Measurements from ENCODE around the gene NOXA1. TPM values are rescaled to one million over a fixed set of nuclear protein-coding genes. Genes with fewer than 3 reads are reported as not detected.

NOXA1 gene
- total RNA-seq, 1 donor from 2014 or later = 6.0 TPM

DNA sequence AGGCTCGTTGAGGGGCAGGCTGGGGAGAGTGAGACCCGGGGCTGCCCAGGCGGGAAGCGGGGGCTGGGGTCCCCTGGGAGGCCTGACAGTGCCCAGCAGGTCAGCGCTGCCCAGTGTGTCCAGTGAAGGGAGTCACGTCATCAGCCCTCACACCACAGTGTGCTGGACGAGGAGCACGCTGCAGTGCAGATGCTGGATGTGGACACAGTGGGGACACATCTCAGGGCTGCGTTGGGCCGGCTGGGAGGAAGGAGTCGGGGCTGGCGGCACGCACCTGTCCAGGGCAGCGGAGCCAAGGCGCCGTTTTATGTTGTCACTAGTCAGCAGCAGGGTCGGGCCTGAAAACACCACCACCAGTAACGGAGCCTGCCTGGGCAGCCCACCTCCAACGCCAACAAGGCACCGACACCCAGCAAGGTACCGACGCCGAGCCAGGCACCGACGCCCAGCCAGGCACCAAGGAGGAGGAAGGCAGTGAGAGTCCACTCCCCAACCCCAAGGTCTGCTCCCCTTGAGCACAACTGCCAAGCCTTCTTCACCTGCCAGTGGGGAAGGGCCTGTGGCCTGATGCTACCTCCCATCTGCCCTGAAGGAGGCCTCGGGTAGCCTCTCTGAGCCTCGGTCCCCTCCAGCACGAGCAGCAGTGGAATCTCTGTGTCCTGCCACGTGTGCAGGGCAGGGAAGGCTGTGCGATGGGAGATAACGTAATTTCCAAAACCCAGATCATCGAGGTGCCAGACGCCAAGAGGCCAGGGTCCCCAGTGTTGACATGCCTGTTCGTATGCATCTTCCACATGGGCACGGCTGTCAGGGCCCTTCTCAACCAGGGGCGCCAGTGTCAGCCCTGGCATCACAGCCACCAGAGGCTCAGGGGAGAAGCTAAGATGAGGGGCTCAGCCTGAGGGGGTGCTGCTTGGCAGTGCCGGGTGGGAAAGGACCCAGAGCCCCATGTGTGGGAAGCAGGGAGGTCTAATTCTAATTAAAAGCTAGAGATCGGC is 57.8 kb downstream of the NOXA1 start:
- DNase-seq (ENCODE audit: low spot score) (no peak), ATAC-seq (no peak)

DNA sequence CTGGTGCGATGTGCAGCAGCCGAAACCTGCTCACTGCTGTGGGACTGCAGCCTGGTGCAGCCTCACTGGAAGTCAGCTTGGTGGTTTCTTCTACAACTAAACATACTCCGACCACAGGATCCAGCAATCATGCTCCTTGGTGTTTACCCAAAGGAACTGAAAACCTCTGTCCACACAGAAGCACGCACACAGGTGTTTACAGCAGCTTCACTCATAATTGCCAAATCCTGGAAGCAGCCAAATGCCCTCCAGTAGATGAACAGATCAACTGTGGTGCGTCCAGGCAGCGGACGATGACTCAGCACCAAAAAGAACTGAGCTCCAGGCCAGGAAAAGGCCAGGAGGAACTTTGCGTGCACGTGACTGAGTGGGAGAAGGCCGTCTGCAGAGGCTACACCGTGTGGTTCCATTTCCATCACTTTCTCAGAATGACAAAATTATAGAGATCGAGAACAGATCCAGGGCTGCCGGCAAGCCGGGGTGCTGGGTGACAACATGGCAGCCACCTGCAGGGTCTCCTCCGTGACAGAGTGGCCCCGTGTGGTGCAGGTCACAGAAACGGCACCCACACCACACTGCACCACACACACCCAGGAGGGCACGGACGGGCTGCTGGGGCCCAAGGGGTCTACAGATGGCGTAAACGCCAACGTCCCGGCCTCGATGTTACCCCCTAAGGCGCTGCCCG is 59.0 kb downstream of the NOXA1 start:
- DNase-seq (ENCODE audit: low spot score) (peak; percentile 87), ATAC-seq (peak; percentile 86)

Other genes starting within 250 kb of the NOXA1 start
- 35.5 TPM for gene ANAPC2, start 234.8 kb upstream of the NOXA1 start, total RNA-seq
- gene SSNA1, start 234.7 kb upstream of the NOXA1 start, total RNA-seq = 29.4 TPM
- 13.7 TPM for gene TPRN, start 222.7 kb upstream of the NOXA1 start, total RNA-seq
- gene TMEM203, start 217.7 kb upstream of the NOXA1 start, total RNA-seq = 24.5 TPM
- gene NDOR1, start 217.7 kb upstream of the NOXA1 start, total RNA-seq = 10.1 TPM
- gene RNF208, start 201.2 kb upstream of the NOXA1 start, total RNA-seq = 7.3 TPM
- gene CYSRT1, start 198.2 kb upstream of the NOXA1 start, total RNA-seq = 0.81 TPM
- not detected for gene RNF224, start 195.9 kb upstream of the NOXA1 start, total RNA-seq
- not detected for gene SLC34A3, start 192.5 kb upstream of the NOXA1 start, total RNA-seq
- 123 TPM for gene TUBB4B, start 182.1 kb upstream of the NOXA1 start, total RNA-seq
- gene STPG3, start 172.1 kb upstream of the NOXA1 start, total RNA-seq = not detected
- 22.2 TPM for gene NELFB, start 168.1 kb upstream of the NOXA1 start, total RNA-seq
- gene TOR4A, start 145.7 kb upstream of the NOXA1 start, total RNA-seq = 3.6 TPM
- 1.3 TPM for gene NRARP, start 121.1 kb upstream of the NOXA1 start, total RNA-seq
- 19.3 TPM for gene EXD3, start 231 bp upstream of the NOXA1 start, total RNA-seq
- 9.0 TPM for gene ENTPD8, start 18.0 kb downstream of the NOXA1 start, total RNA-seq
- gene NSMF, start 35.9 kb downstream of the NOXA1 start, total RNA-seq = 23.0 TPM
- 17.7 TPM for gene PNPLA7, start 127.0 kb downstream of the NOXA1 start, total RNA-seq
- 100 TPM for gene MRPL41, start 128.5 kb downstream of the NOXA1 start, total RNA-seq
- 14.4 TPM for gene DPH7, start 155.5 kb downstream of the NOXA1 start, total RNA-seq
- 13.0 TPM for gene ZMYND19, start 167.1 kb downstream of the NOXA1 start, total RNA-seq
- 29.0 TPM for gene ARRDC1, start 182.3 kb downstream of the NOXA1 start, total RNA-seq
- gene EHMT1, start 195.6 kb downstream of the NOXA1 start, total RNA-seq = 64.2 TPM

All from left lobe of liver (tissue), 2 donors.